Dermis microvascular lymphatic vessel endothelial cell (primary cell): Measurements from ENCODE around the gene EDIL3. TPM values are rescaled to one million over a fixed set of nuclear protein-coding genes. Genes with fewer than 3 reads are reported as not detected.
"Not testable (repeated sequence)": the region's sequence is repeated elsewhere in the genome, so short reads cannot be mapped to it uniquely, and the experiment has no call there.

ENCODE experiments used
- DNase-seq, 2 donors: peaks; one replicate each; pipeline versions ENCODE4 v3.0.0 to v3.0.0-alpha.2; 2010; ENCODE audit warnings: low read depth in 2 of 2
- total RNA-seq: library from RNA; depleted of rRNA; stranded (reverse); fragments of >200 nt; gene quantifications from 2 replicates; pipeline ENCODE4 v1.2.1, GENCODE V29; 2014

Gene EDIL3
- total RNA-seq, 1 donor from 2014 or later = under 0.01 TPM

GRCh38 chr5:84072339-84072738 lies 312.3 kb downstream of the EDIL3 start:
- no peak for DNase-seq

- DNase-seq = no peak
These were observed 315.0 kb downstream of the EDIL3 start for GRCh38 chr5:84069608-84070179.

- DNase-seq = no peak
These were observed 321.6 kb downstream of the EDIL3 start for GRCh38 chr5:84063041-84063440.

- DNase-seq = no peak
These were observed 325.0 kb downstream of the EDIL3 start for GRCh38 chr5:84059672-84060071.

- DNase-seq = no peak
These were observed 326.1 kb downstream of the EDIL3 start for GRCh38 chr5:84058561-84058960.

- no peak for DNase-seq
These were observed 327.5 kb downstream of the EDIL3 start for GRCh38 chr5:84057211-84057610.

- DNase-seq = no peak
These were observed 338.7 kb downstream of the EDIL3 start for GRCh38 chr5:84045964-84046363.

- no peak for DNase-seq
These were observed 347.8 kb downstream of the EDIL3 start for GRCh38 chr5:84036842-84037241.

- DNase-seq = peak in 1 of 2 donors; percentile 7
These were observed 352.4 kb downstream of the EDIL3 start for GRCh38 chr5:84032324-84032723.

- DNase-seq = peak in 1 of 2 donors; percentile 72
These were observed 356.6 kb downstream of the EDIL3 start for GRCh38 chr5:84028093-84028492.

- not testable (repeated sequence) for DNase-seq
These were observed 366.2 kb downstream of the EDIL3 start for GRCh38 chr5:84018521-84018920.

- DNase-seq = peak in 1 of 2 donors; percentile 2
These were observed 367.0 kb downstream of the EDIL3 start for GRCh38 chr5:84017523-84018172.

GRCh38 chr5:84016085-84016484 lies 368.6 kb downstream of the EDIL3 start:
- DNase-seq = no peak

GRCh38 chr5:84014966-84015365 lies 369.7 kb downstream of the EDIL3 start:
- DNase-seq = no peak

GRCh38 chr5:83993803-83994202 lies 390.9 kb downstream of the EDIL3 start:
- no peak for DNase-seq

GRCh38 chr5:83991566-83992224 lies 393.0 kb downstream of the EDIL3 start:
- no peak for DNase-seq

GRCh38 chr5:83988293-83988685 lies 396.4 kb downstream of the EDIL3 start:
- DNase-seq = no peak

- DNase-seq = peak in 1 of 2 donors; percentile 49
These were observed 397.0 kb downstream of the EDIL3 start for GRCh38 chr5:83987513-83988292.

GRCh38 chr5:83983852-83984251 lies 400.8 kb downstream of the EDIL3 start:
- no peak for DNase-seq

- no peak for DNase-seq
These were observed 410.5 kb downstream of the EDIL3 start for GRCh38 chr5:83973925-83974815.

- no peak for DNase-seq
These were observed 411.8 kb downstream of the EDIL3 start for GRCh38 chr5:83972909-83973308.
